Colonic mucosa (tissue), 4 donors: ENCODE measurements around the gene DISC1. TPM values are rescaled to one million over a fixed set of nuclear protein-coding genes. Genes with fewer than 3 reads are reported as not detected.

Source experiments
- DNase-seq: peaks from one replicate; pipeline ENCODE4 v3.0.0-alpha.2; 2020
- H3K27ac ChIP-seq: fragments of 200-600 bp; one replicate; pipeline ENCODE4 v1.8.0; 2021
- H3K27me3 ChIP-seq: fragments of 200-600 bp; one replicate; pipeline ENCODE4 v1.8.0; 2021
- H3K36me3 ChIP-seq: fragments of 200-600 bp; one replicate; pipeline ENCODE4 v1.8.0; 2021
- H3K4me1 ChIP-seq: fragments of 200-600 bp; one replicate; pipeline ENCODE4 v1.8.0; 2021; ENCODE audit warnings: mild to moderate bottlenecking
- H3K4me3 ChIP-seq: fragments of 200-600 bp; one replicate; pipeline ENCODE4 v1.8.0; 2021
- H3K9ac ChIP-seq, 2 donors: one replicate each; pipeline ENCODE4 v1.7.0; 2013; ENCODE audit warnings: control low read depth in 2 of 2, low read depth in 2 of 2, low read length in 2 of 2
- H3K9me3 ChIP-seq: fragments of 200-600 bp; one replicate; pipeline ENCODE4 v1.8.0; 2021
- CTCF ChIP-seq: fragments of 200-600 bp; IDR thresholded peaks from one replicate; pipeline ENCODE4 v1.8.0; 2022; ENCODE audit warnings: antibody characterized with exemption, mild to moderate bottlenecking
- intact Hi-C: fragments of 100-400 bp; cut with DNase I; formaldehyde crosslinking; loops from one replicate; pipeline ENCODE4 v1.14.1; 2022
- total RNA-seq, 2 donors: library from RNA; stranded (reverse); fragmentation: NEBNext Ultra II Directional in 1 of 2; extraction: Animal tissue kit (Norgen Biotek cat#: 25700) in 1 of 2; gene quantifications; one replicate each; pipeline ENCODE4 v1.2.1, GENCODE V29; 2021
- donor health status: healthy.
- donor health status: DM: no; HTN: no; CAD: no.
- donor health status: DM: no; HTN: no; CAD: no.

DISC1 gene
- total RNA-seq, 2 donors from 2014 or later, result 3.4 to 5.3 TPM

- H3K27me3 ChIP-seq, result no peaks in the 10 kb centered on the region
- no peaks in the 10 kb centered on the region for H3K4me1 ChIP-seq
- TF ChIP-seq CTCF, result no peak
- no peaks in the 10 kb centered on the region for H3K9me3 ChIP-seq
- H3K27ac ChIP-seq, result no peak overlapping the region
- intact Hi-C loops, result no loop called here
- no peak for DNase-seq
- H3K4me3 ChIP-seq, result no peak overlapping the region
- no peak overlapping the region for H3K9ac ChIP-seq
- no peaks in the 10 kb centered on the region for H3K36me3 ChIP-seq
These were observed 356.4 kb downstream of the DISC1 start for GRCh38 chr1:231982871-231983587.

- Histone ChIP-seq H3K27me3 (no peaks in the 10 kb centered on the region), H3K9ac (no peak overlapping the region), H3K4me3 (no peak overlapping the region), H3K36me3 (no peaks in the 10 kb centered on the region), H3K9me3 (no peaks in the 10 kb centered on the region), H3K4me1 (no peaks in the 10 kb centered on the region), H3K27ac (no peak overlapping the region)
- no peak for DNase-seq
- no peak for TF ChIP-seq CTCF
- intact Hi-C loops, result no loop called here
These were observed 357.1 kb downstream of the DISC1 start for GRCh38 chr1:231983588-231984193.

- Histone ChIP-seq H3K4me3 (no peak overlapping the region), H3K9ac (no peak overlapping the region), H3K36me3 (no peaks in the 10 kb centered on the region), H3K27me3 (no peaks in the 10 kb centered on the region), H3K4me1 (no peaks in the 10 kb centered on the region), H3K9me3 (no peaks in the 10 kb centered on the region), H3K27ac (no peak overlapping the region)
- TF ChIP-seq CTCF, result no peak
- DNase-seq, result no peak
- intact Hi-C loops, result no loop called here
These were observed 358.9 kb downstream of the DISC1 start for GRCh38 chr1:231985296-231986023.

GRCh38 chr1:231986631-231987336, 360.2 kb downstream of the DISC1 start:
- intact Hi-C loops, result no loop called here
- no peaks in the 10 kb centered on the region for H3K9me3 ChIP-seq
- H3K9ac ChIP-seq, result no peak overlapping the region
- no peaks in the 10 kb centered on the region for H3K36me3 ChIP-seq
- DNase-seq, result no peak
- no peak for TF ChIP-seq CTCF
- H3K27ac ChIP-seq, result no peak overlapping the region
- no peaks in the 10 kb centered on the region for H3K27me3 ChIP-seq
- no peaks in the 10 kb centered on the region for H3K4me1 ChIP-seq
- H3K4me3 ChIP-seq, result no peak overlapping the region

- no peaks in the 10 kb centered on the region for H3K27me3 ChIP-seq
- TF ChIP-seq CTCF, result no peak
- H3K27ac ChIP-seq, result no peak overlapping the region
- no peak overlapping the region for H3K9ac ChIP-seq
- intact Hi-C loops, result no loop called here
- H3K9me3 ChIP-seq, result no peaks in the 10 kb centered on the region
- H3K4me3 ChIP-seq, result no peak overlapping the region
- no peak for DNase-seq
- no peaks in the 10 kb centered on the region for H3K4me1 ChIP-seq
- H3K36me3 ChIP-seq, result no peaks in the 10 kb centered on the region
These were observed 363.8 kb downstream of the DISC1 start for GRCh38 chr1:231990388-231990787.
